ENCODE results near the gene HIVEP3.

Gene HIVEP3

GRCh38 chr1:41691424-41691823, 227.3 kb downstream of the HIVEP3 start:
- no peaks in the 10 kb centered on the region for H3K36me3 ChIP-seq
- no peak overlapping the region for H3K9ac ChIP-seq
- no peaks in the 10 kb centered on the region for H4K20me1 ChIP-seq
- TF ChIP-seq Cebpa-rat (IDR thresholded peaks at IDR 0.05), result no peak
- peaks cover 45 to 70% (median 55%) of the 10 kb centered on the region in 10 experiments for H3K4me1 ChIP-seq
- H3K27ac ChIP-seq, result no peak overlapping the region
- no peaks in the 10 kb centered on the region for H3K27me3 ChIP-seq
- no peak overlapping the region for H3K4me2 ChIP-seq
- no peak overlapping the region for H3K4me3 ChIP-seq
- H3K9me3 ChIP-seq (replicated peaks in 1 of 11), result no peaks in the 10 kb centered on the region

- Histone ChIP-seq H3K4me2 (peak overlapping the region; percentile 52 to 69 (median 60); a peak in 15 of 22 replicates), H3K9me3 (replicated peaks in 1 of 11) (no peaks in the 10 kb centered on the region)
- TF ChIP-seq Cebpa-rat (IDR thresholded peaks at IDR 0.05), result no peak
Observed at GRCh38 chr1:41690331-41690730, 228.4 kb downstream of the HIVEP3 start.

GRCh38 chr1:41689558-41689981, 229.2 kb downstream of the HIVEP3 start:
- peaks cover 39 to 70% (median 51%) of the 10 kb centered on the region in 10 experiments for H3K4me1 ChIP-seq
- peak overlapping the region; percentile 52 to 69 (median 60) for H3K4me2 ChIP-seq
- H3K9me3 ChIP-seq (replicated peaks in 1 of 11), result no peaks in the 10 kb centered on the region
- no peaks in the 10 kb centered on the region for H3K27me3 ChIP-seq
- H3K9ac ChIP-seq, result no peak overlapping the region
- no peak overlapping the region for H3K4me3 ChIP-seq
- TF ChIP-seq Cebpa-rat (IDR thresholded peaks at IDR 0.05), result no peak
- H4K20me1 ChIP-seq, result no peaks in the 10 kb centered on the region
- H3K27ac ChIP-seq, result no peak overlapping the region
- no peaks in the 10 kb centered on the region for H3K36me3 ChIP-seq

More at GRCh38 chr1:41690331-41690730, 228.4 kb downstream of the HIVEP3 start:
- H3K27ac ChIP-seq, result no peak overlapping the region
- no peaks in the 10 kb centered on the region for H3K36me3 ChIP-seq
- no peaks in the 10 kb centered on the region for H4K20me1 ChIP-seq
- H3K4me1 ChIP-seq, result peaks cover 39 to 70% (median 51%) of the 10 kb centered on the region in 10 experiments
- H3K27me3 ChIP-seq, result no peaks in the 10 kb centered on the region
- no peak overlapping the region for H3K4me3 ChIP-seq
- H3K9ac ChIP-seq, result no peak overlapping the region

GRCh38 chr1:41689139-41689538, 229.6 kb downstream of the HIVEP3 start:
- H4K20me1 ChIP-seq, result no peaks in the 10 kb centered on the region
- no peak for TF ChIP-seq Cebpa-rat (IDR thresholded peaks at IDR 0.05)
- H3K4me2 ChIP-seq, result peak overlapping the region; percentile 52 to 69 (median 60)
- no peaks in the 10 kb centered on the region for H3K9me3 ChIP-seq (replicated peaks in 1 of 11)
- no peaks in the 10 kb centered on the region for H3K36me3 ChIP-seq
- no peak overlapping the region for H3K4me3 ChIP-seq
- H3K9ac ChIP-seq, result 0 out of 22 replicates have a peak overlapping the region, but pooled peaks of 1 of the 11 experiments have one; percentile 7
- no peak overlapping the region for H3K27ac ChIP-seq
- H3K27me3 ChIP-seq, result no peaks in the 10 kb centered on the region
- H3K4me1 ChIP-seq, result peaks cover 39 to 70% (median 54%) of the 10 kb centered on the region in 10 experiments

- no peak for TF ChIP-seq Cebpa-rat (IDR thresholded peaks at IDR 0.05)
- Histone ChIP-seq H3K9me3 (replicated peaks in 1 of 11) (no peaks in the 10 kb centered on the region), H3K4me1 (peaks cover 60 to 88% (median 74%) of the 10 kb centered on the region in 10 experiments), H3K36me3 (no peaks in the 10 kb centered on the region), H3K27ac (peak overlapping the region in 1 of 11 experiments; percentile 22; a peak in 1 of 22 replicates), H3K4me3 (no peak overlapping the region), H3K27me3 (no peaks in the 10 kb centered on the region), H3K9ac (no peak overlapping the region), H3K4me2 (peak overlapping the region in 8 of 11 experiments; percentile 6 to 94 (median 42); a peak in 12 of 22 replicates), H4K20me1 (no peaks in the 10 kb centered on the region)
Observed at GRCh38 chr1:41687007-41687406, 231.7 kb downstream of the HIVEP3 start.

- H3K9me3 ChIP-seq (replicated peaks in 1 of 11), result no peaks in the 10 kb centered on the region
- H3K27ac ChIP-seq, result peak overlapping the region in 9 of 11 experiments; percentile 56 to 81 (median 76); a peak in 18 of 22 replicates
- no peaks in the 10 kb centered on the region for H3K36me3 ChIP-seq
- peak overlapping the region in 3 of 10 experiments; percentile 9 to 24 (median 16); a peak in 4 of 20 replicates for H3K4me3 ChIP-seq
- no peak for TF ChIP-seq Cebpa-rat (IDR thresholded peaks at IDR 0.05)
- peak overlapping the region; percentile 81 to 94 (median 90) for H3K4me2 ChIP-seq
- peaks cover 62 to 97% (median 88%) of the 10 kb centered on the region in 10 experiments for H3K4me1 ChIP-seq
- H3K27me3 ChIP-seq, result no peaks in the 10 kb centered on the region
- no peaks in the 10 kb centered on the region for H4K20me1 ChIP-seq
- H3K9ac ChIP-seq, result peak overlapping the region in 8 of 11 experiments; percentile 35 to 63 (median 54); a peak in 14 of 22 replicates
Observed at GRCh38 chr1:41683681-41684500, 234.8 kb downstream of the HIVEP3 start.

GRCh38 chr1:41682845-41683625, 235.7 kb downstream of the HIVEP3 start:
- Histone ChIP-seq H3K4me3 (peak overlapping the region in 2 of 10 experiments; percentile 9 to 24; a peak in 3 of 20 replicates), H3K36me3 (no peaks in the 10 kb centered on the region), H3K4me2 (peak overlapping the region; percentile 81 to 94 (median 90)), H4K20me1 (no peaks in the 10 kb centered on the region), H3K4me1 (peaks cover 62 to 97% (median 88%) of the 10 kb centered on the region in 10 experiments), H3K9ac (peak overlapping the region in 8 of 11 experiments; percentile 35 to 63 (median 54); a peak in 12 of 22 replicates), H3K27me3 (no peaks in the 10 kb centered on the region), H3K9me3 (replicated peaks in 1 of 11) (no peaks in the 10 kb centered on the region), H3K27ac (peak overlapping the region in 9 of 11 experiments; percentile 56 to 81 (median 76); a peak in 18 of 22 replicates)
- TF ChIP-seq Cebpa-rat (IDR thresholded peaks at IDR 0.05), result no peak

GRCh38 chr1:41682149-41682548, 236.6 kb downstream of the HIVEP3 start:
- Histone ChIP-seq H3K4me2 (peak overlapping the region; percentile 81 to 94 (median 90)), H3K4me1 (peaks cover 69 to 97% (median 90%) of the 10 kb centered on the region in 10 experiments), H3K9me3 (replicated peaks in 1 of 11) (no peaks in the 10 kb centered on the region), H3K27ac (peak overlapping the region in 9 of 11 experiments; percentile 56 to 81 (median 76); a peak in 15 of 22 replicates), H4K20me1 (no peaks in the 10 kb centered on the region), H3K9ac (peak overlapping the region in 1 of 11 experiments; percentile 63; a peak in 1 of 22 replicates), H3K27me3 (no peaks in the 10 kb centered on the region), H3K36me3 (no peaks in the 10 kb centered on the region), H3K4me3 (no peak overlapping the region)
- no peak for TF ChIP-seq Cebpa-rat (IDR thresholded peaks at IDR 0.05)
